WTC11 (cell line): ENCODE measurements around the gene CARD11.

Experiments used
- CTCF ChIP-seq: fragments of 200-600 bp; IDR thresholded peaks from 2 replicates; pipeline ENCODE4 v1.8.0; 2022; ENCODE audit warnings: antibody characterized with exemption
- E2F4 ChIP-seq: sonication (generic); formaldehyde crosslinking; IDR thresholded peaks from 2 replicates; pipeline ENCODE4 v1.8.1; 2022; ENCODE audit warnings: low read depth, mild to moderate bottlenecking, moderate library complexity, missing genetic modification reagents, borderline replicate concordance
- FOXP1 ChIP-seq: sonication (generic); formaldehyde crosslinking; IDR thresholded peaks from 2 replicates; pipeline ENCODE4 v1.8.0; 2022; ENCODE audit warnings: missing genetic modification reagents, mild to moderate bottlenecking, moderate library complexity, borderline replicate concordance
- MAX ChIP-seq: sonication (generic); formaldehyde crosslinking; IDR thresholded peaks from 2 replicates; pipeline ENCODE4 v1.8.0; 2022; ENCODE audit warnings: mild to moderate bottlenecking, missing genetic modification reagents
- MXD4 ChIP-seq: fragments of 250-450 bp; sonication (Bioruptor Pico); IDR thresholded peaks from 2 replicates; pipeline ENCODE4 v1.8.0; 2021; ENCODE audit warnings: mild to moderate bottlenecking, moderate library complexity, borderline replicate concordance
- NFE2L1 ChIP-seq: sonication (generic); formaldehyde crosslinking; IDR thresholded peaks from 2 replicates; pipeline ENCODE4 v1.8.1; 2023; ENCODE audit warnings: missing genetic modification reagents
- NR3C1 ChIP-seq: sonication (generic); formaldehyde crosslinking; conservative IDR thresholded peaks from 2 replicates; pipeline ENCODE4 v1.8.1; 2023; ENCODE audit warnings: low read depth, mild to moderate bottlenecking, missing genetic modification reagents

GRCh38 chr7:3028758-3029093, 14.9 kb downstream of the CARD11 start:
- TF ChIP-seq CTCF (no peak), MAX (CRISPR knock-in tag) (no peak), NFE2L1 (CRISPR knock-in tag) (no peak), NR3C1 (no peak), E2F4 (CRISPR knock-in tag) (no peak), MXD4 (CRISPR knock-in tag) (no peak), FOXP1 (no peak)
